Naive B cell (primary cell): Measurements from ENCODE around the gene RRP8. TPM values are rescaled to one million over a fixed set of nuclear protein-coding genes. Genes with fewer than 3 reads are reported as not detected.

Source experiments
- ATAC-seq, 2 donors: fragments of 150-1000 bp; cut with Tn5 transposase; 2 replicates each; pipeline ENCODE4 v1.10.0; 2021; ENCODE audit warnings: low read depth in 2 of 2, mild to moderate bottlenecking in 2 of 2, moderate library complexity in 2 of 2
- DNase-seq: peaks from one replicate; pipeline ENCODE4 v3.0.0; 2022
- H3K27ac Mint-ChIP-seq, 6 donors: one replicate each; pipeline ENCODE4 v1.8.0; 2020 to 2022; ENCODE audit warnings: mild to moderate bottlenecking in 6 of 6, mixed read lengths in 6 of 6, moderate library complexity in 5 of 6, inconsistent platforms in 2 of 6
- H3K27me3 Mint-ChIP-seq, 3 donors: one replicate each; pipeline ENCODE4 v1.8.0; 2021 to 2022; ENCODE audit warnings: mixed read lengths in 3 of 3, mild to moderate bottlenecking in 1 of 3
- H3K36me3 Mint-ChIP-seq, 2 donors: one replicate each; pipeline ENCODE4 v1.8.0; 2020 to 2022; ENCODE audit warnings: mixed read lengths in 2 of 2, inconsistent platforms in 1 of 2, mild to moderate bottlenecking in 1 of 2
- H3K4me1 Mint-ChIP-seq, 3 donors: one replicate each; pipeline ENCODE4 v1.8.0; 2020 to 2022; ENCODE audit warnings: mixed read lengths in 3 of 3, inconsistent platforms in 1 of 3, mild to moderate bottlenecking in 1 of 3, moderate library complexity in 1 of 3
- H3K4me3 Mint-ChIP-seq, 8 donors: one replicate each; pipeline ENCODE4 v1.8.0; 2020 to 2022; ENCODE audit warnings: mild to moderate bottlenecking in 8 of 8, mixed read lengths in 8 of 8, moderate library complexity in 8 of 8, inconsistent platforms in 2 of 8
- H3K9me3 Mint-ChIP-seq, 7 donors: one replicate each; pipeline ENCODE4 v1.8.0; 2020 to 2022; ENCODE audit warnings: mixed read lengths in 7 of 7, mild to moderate bottlenecking in 5 of 7, inconsistent platforms in 2 of 7, moderate library complexity in 1 of 7
- polyA plus RNA-seq, 6 donors: library from polyadenylated mRNA; unstranded; fragments of 300-500 nt; fragmentation: Illumina TruSeq; gene quantifications; one replicate each; pipeline ENCODE4 v1.2.3, GENCODE V29; 2021; ENCODE audit warnings: low read depth in 6 of 6

Gene RRP8
- polyA plus RNA-seq = 10 to 100 TPM; 13.7 to 33.8 (median 18.6) TPM

GRCh38 chr11:6603287-6604080 is at the start of gene RRP8, which contains the start of gene ILK:
RRP8 (minus strand) TSS chr11:6603616; CDS start chr11:6603502, 114 bp downstream.
ILK (plus strand) TSS chr11:6603774; CDS start chr11:6604272, 498 bp downstream.
- H3K9me3 Mint-ChIP-seq = no peaks in the 10 kb centered on the region
- ATAC-seq (peak; percentile 79 to 81), DNase-seq (peak; percentile 77)
- H3K4me1 Mint-ChIP-seq = peaks cover 12 to 26% (median 22%) of the 10 kb centered on the region in 3 donors
- H3K27ac Mint-ChIP-seq = no peak within 1 kb of the TSS
- H3K4me3 Mint-ChIP-seq = no peak within 1 kb of the TSS
- peaks cover 5 to 9% of the 10 kb centered on the region in 2 donors for H3K36me3 Mint-ChIP-seq
- H3K27me3 Mint-ChIP-seq = no peaks in the 10 kb centered on the region

GRCh38 chr11:6653097-6653496 is 49.7 kb upstream of the RRP8 start:
- H3K36me3 Mint-ChIP-seq = peaks cover 0 to 8% of the 10 kb centered on the region in 2 donors
- no peaks in the 10 kb centered on the region for H3K9me3 Mint-ChIP-seq
- no peak for ATAC-seq
- H3K4me1 Mint-ChIP-seq = peaks cover 11% of the 10 kb centered on the region in 3 donors
- DNase-seq = no peak
- peaks cover 0 to 12% (median 6%) of the 10 kb centered on the region in 3 donors for H3K27me3 Mint-ChIP-seq
- no peak overlapping the region for H3K27ac Mint-ChIP-seq
- H3K4me3 Mint-ChIP-seq = no peak overlapping the region

- Mint-ChIP-seq H3K4me3 (no peak overlapping the region), H3K9me3 (no peaks in the 10 kb centered on the region), H3K27ac (no peak overlapping the region), H3K36me3 (peaks cover 0 to 8% of the 10 kb centered on the region in 2 donors), H3K27me3 (peaks cover 0 to 12% (median 6%) of the 10 kb centered on the region in 3 donors), H3K4me1 (peaks cover 11% of the 10 kb centered on the region in 3 donors)
- DNase-seq = no peak
- no peak for ATAC-seq
Observed at GRCh38 chr11:6652182-6652581, 48.8 kb upstream of the RRP8 start.

GRCh38 chr11:6650980-6651379 is 47.6 kb upstream of the RRP8 start:
- Mint-ChIP-seq H3K27ac (no peak overlapping the region), H3K27me3 (peaks cover 0 to 3% (median 2%) of the 10 kb centered on the region in 3 donors), H3K4me1 (peaks cover under 1 to 2% (median 2%) of the 10 kb centered on the region in 3 donors), H3K36me3 (peaks cover 0 to 3% of the 10 kb centered on the region in 2 donors), H3K9me3 (no peaks in the 10 kb centered on the region), H3K4me3 (no peak overlapping the region)
- ATAC-seq = no peak
- no peak for DNase-seq

GRCh38 chr11:6650104-6650503 is 46.7 kb upstream of the RRP8 start:
- H3K4me3 Mint-ChIP-seq = no peak overlapping the region
- no peaks in the 10 kb centered on the region for H3K4me1 Mint-ChIP-seq
- DNase-seq = no peak
- H3K36me3 Mint-ChIP-seq = no peaks in the 10 kb centered on the region
- ATAC-seq = no peak
- no peaks in the 10 kb centered on the region for H3K27me3 Mint-ChIP-seq
- H3K9me3 Mint-ChIP-seq = no peaks in the 10 kb centered on the region
- H3K27ac Mint-ChIP-seq = no peak overlapping the region

GRCh38 chr11:6648501-6648900 is 45.1 kb upstream of the RRP8 start:
- Mint-ChIP-seq H3K9me3 (no peaks in the 10 kb centered on the region), H3K4me1 (no peaks in the 10 kb centered on the region), H3K4me3 (no peak overlapping the region), H3K36me3 (no peaks in the 10 kb centered on the region), H3K27ac (no peak overlapping the region), H3K27me3 (no peaks in the 10 kb centered on the region)
- no peak for DNase-seq
- no peak for ATAC-seq

- DNase-seq (no peak), ATAC-seq (no peak)
- Mint-ChIP-seq H3K27ac (no peak overlapping the region), H3K4me1 (no peaks in the 10 kb centered on the region), H3K27me3 (no peaks in the 10 kb centered on the region), H3K4me3 (no peak overlapping the region), H3K36me3 (no peaks in the 10 kb centered on the region), H3K9me3 (no peaks in the 10 kb centered on the region)
Observed at GRCh38 chr11:6647836-6648235, 44.4 kb upstream of the RRP8 start.

- H3K27ac Mint-ChIP-seq = no peak overlapping the region
Observed at GRCh38 chr11:6646918-6647679, 43.7 kb upstream of the RRP8 start.

GRCh38 chr11:6646576-6646917 is 43.1 kb upstream of the RRP8 start:
- no peaks in the 10 kb centered on the region for H3K36me3 Mint-ChIP-seq
- H3K27ac Mint-ChIP-seq = no peak overlapping the region
- H3K9me3 Mint-ChIP-seq = no peaks in the 10 kb centered on the region
- no peaks in the 10 kb centered on the region for H3K27me3 Mint-ChIP-seq
- ATAC-seq (peak in 1 of 2 donors; percentile 11), DNase-seq (no peak)
- no peak overlapping the region for H3K4me3 Mint-ChIP-seq
- H3K4me1 Mint-ChIP-seq = no peaks in the 10 kb centered on the region

More at GRCh38 chr11:6646918-6647679, 43.7 kb upstream of the RRP8 start:
- ATAC-seq (peak; percentile 91 to 92), DNase-seq (peak; percentile 59)
- H3K4me3 Mint-ChIP-seq = no peak overlapping the region
- H3K9me3 Mint-ChIP-seq = no peaks in the 10 kb centered on the region
- no peaks in the 10 kb centered on the region for H3K36me3 Mint-ChIP-seq
- H3K27me3 Mint-ChIP-seq = no peaks in the 10 kb centered on the region
- no peaks in the 10 kb centered on the region for H3K4me1 Mint-ChIP-seq

- DNase-seq = no peak
- Mint-ChIP-seq H3K4me1 (no peaks in the 10 kb centered on the region), H3K36me3 (no peaks in the 10 kb centered on the region), H3K27me3 (no peaks in the 10 kb centered on the region), H3K9me3 (no peaks in the 10 kb centered on the region), H3K4me3 (no peak overlapping the region), H3K27ac (peak overlapping the region in 1 of 6 donors; percentile 32)
- no peak for ATAC-seq
Observed at GRCh38 chr11:6646071-6646470, 42.7 kb upstream of the RRP8 start.

- no peak for ATAC-seq
Observed at GRCh38 chr11:6642957-6643356, 39.5 kb upstream of the RRP8 start.

GRCh38 chr11:6640985-6641701 is 37.7 kb upstream of the RRP8 start:
- H3K9me3 Mint-ChIP-seq = no peaks in the 10 kb centered on the region
- H3K27ac Mint-ChIP-seq = no peak overlapping the region
- H3K27me3 Mint-ChIP-seq = no peaks in the 10 kb centered on the region
- peaks cover 0 to 6% (median 4%) of the 10 kb centered on the region in 3 donors for H3K4me1 Mint-ChIP-seq
- no peaks in the 10 kb centered on the region for H3K36me3 Mint-ChIP-seq
- H3K4me3 Mint-ChIP-seq = no peak overlapping the region
- DNase-seq (no peak), ATAC-seq (no peak)

More at GRCh38 chr11:6642957-6643356, 39.5 kb upstream of the RRP8 start:
- H3K9me3 Mint-ChIP-seq = no peaks in the 10 kb centered on the region
- no peaks in the 10 kb centered on the region for H3K36me3 Mint-ChIP-seq
- peaks cover 0 to 6% (median 4%) of the 10 kb centered on the region in 3 donors for H3K4me1 Mint-ChIP-seq
- H3K4me3 Mint-ChIP-seq = no peak overlapping the region
- no peak for DNase-seq
- H3K27ac Mint-ChIP-seq = no peak overlapping the region
- H3K27me3 Mint-ChIP-seq = no peaks in the 10 kb centered on the region
